Smooth muscle cell (in vitro differentiated cells): Measurements from ENCODE around the gene RALGAPA2. TPM values are rescaled to one million over a fixed set of nuclear protein-coding genes. Genes with fewer than 3 reads are reported as not detected.

Experiments
- DNase-seq: peaks from one replicate; lab custom pipeline; 2025; ENCODE audit not compliant: unreplicated experiment; lab: John Stamatoyannopoulos, UW
- H2AFZ ChIP-seq: fragments of 200-600 bp; sonication (generic); 2 replicates; pipeline ENCODE4 v1.6.0; 2016; ENCODE audit warnings: antibody characterized with exemption, low read depth, mild to moderate bottlenecking
- H3F3A ChIP-seq: fragments of 200-600 bp; sonication (generic); 2 replicates; pipeline ENCODE4 v1.6.0; 2017; ENCODE audit warnings: antibody characterized with exemption, low read depth
- H3K27ac ChIP-seq: fragments of 200-600 bp; sonication (generic); 2 replicates; pipeline ENCODE4 v1.5.1; 2016; ENCODE audit warnings: low read depth, mild to moderate bottlenecking
- H3K27me3 ChIP-seq: fragments of 200-600 bp; sonication (generic); 2 replicates; pipeline ENCODE4 v1.6.1; 2016; ENCODE audit warnings: low read depth, mild to moderate bottlenecking
- H3K36me3 ChIP-seq: fragments of 200-600 bp; sonication (generic); 2 replicates; pipeline ENCODE4 v1.5.1; 2016; ENCODE audit warnings: low read depth
- H3K4me1 ChIP-seq: fragments of 200-600 bp; sonication (generic); 2 replicates; pipeline ENCODE4 v1.5.1; 2016; ENCODE audit warnings: low read depth
- H3K4me2 ChIP-seq: fragments of 200-600 bp; sonication (generic); 2 replicates; pipeline ENCODE4 v1.6.0; 2016; ENCODE audit warnings: mild to moderate bottlenecking
- H3K4me3 ChIP-seq: fragments of 200-600 bp; sonication (generic); 2 replicates; pipeline ENCODE4 v1.5.1; 2016; ENCODE audit warnings: mild to moderate bottlenecking
- H3K79me2 ChIP-seq: fragments of 200-600 bp; sonication (generic); 2 replicates; pipeline ENCODE4 v1.6.0; 2016; ENCODE audit warnings: low read depth, mild to moderate bottlenecking
- H3K9ac ChIP-seq: fragments of 200-600 bp; sonication (generic); 2 replicates; pipeline ENCODE4 v1.6.0; 2016; ENCODE audit warnings: low read depth
- H3K9me3 ChIP-seq: fragments of 200-600 bp; sonication (generic); replicated peaks from 2 replicates; pipeline ENCODE4 v1.5.1; 2016; ENCODE audit warnings: low read depth
- H4K20me1 ChIP-seq: fragments of 200-600 bp; sonication (generic); 2 replicates; pipeline ENCODE4 v1.6.0; 2016; ENCODE audit warnings: low read depth
- CTCF ChIP-seq: fragments of 200-600 bp; sonication (generic); IDR thresholded peaks from 2 replicates; pipeline ENCODE4 v1.5.1; 2017; ENCODE audit warnings: borderline replicate concordance, mild to moderate bottlenecking, antibody characterized with exemption; ENCODE audit not compliant: insufficient read depth, poor library complexity, severe bottlenecking
- WGBS: methylation state at CpG from one replicate; pipeline ENCODE4 v1.1.7; 2016; ENCODE audit warnings: low lambda C conversion rate; 5-methylcytosine and 5-hydroxymethylcytosine counted together
- polyA plus RNA-seq: library from polyadenylated mRNA; unstranded; fragments of >200 nt; fragmentation: Nextera tagmentation; extraction: Ambion mirVana; gene quantifications from 2 replicates; pipeline ENCODE4 v1.2.1, GENCODE V29; 2016
- total RNA-seq: library from RNA; depleted of rRNA; stranded (reverse); fragments of >200 nt; gene quantifications from 2 replicates; pipeline ENCODE4 v1.2.3, GENCODE V29; 2014

Gene RALGAPA2
- total and polyA plus RNA-seq, 2 experiments from 2014 or later = 3.5 to 6.2 TPM

- H3K4me2 ChIP-seq = no peak overlapping the region
- no peak overlapping the region for H3K9ac ChIP-seq
- TF ChIP-seq CTCF = no peak
- no peaks in the 10 kb centered on the region for H3K9me3 ChIP-seq
- no peaks in the 10 kb centered on the region for H3K4me1 ChIP-seq
- no peaks in the 10 kb centered on the region for H3K36me3 ChIP-seq
- H3K27me3 ChIP-seq = no peaks in the 10 kb centered on the region
- no peak overlapping the region for H3K4me3 ChIP-seq
- H3K27ac ChIP-seq = no peak overlapping the region
- no peaks in the 10 kb centered on the region for H4K20me1 ChIP-seq
- H2AFZ ChIP-seq = no peak overlapping the region
- 89% methylated on average over 2 of the region's 2 CpGs for WGBS
- no peaks in the 10 kb centered on the region for H3F3A ChIP-seq
- DNase-seq = no peak
- no peaks in the 10 kb centered on the region for H3K79me2 ChIP-seq
These were observed 133.6 kb downstream of the RALGAPA2 start for GRCh38 chr20:20578838-20579237.

GRCh38 chr20:20573797-20574196, 138.6 kb downstream of the RALGAPA2 start:
- Histone ChIP-seq H3K9ac (no peak overlapping the region), H3K27ac (no peak overlapping the region), H3F3A (no peaks in the 10 kb centered on the region), H3K27me3 (no peaks in the 10 kb centered on the region), H4K20me1 (no peaks in the 10 kb centered on the region), H3K79me2 (no peaks in the 10 kb centered on the region), H3K4me3 (no peak overlapping the region), H3K4me2 (no peak overlapping the region), H2AFZ (no peak overlapping the region), H3K36me3 (no peaks in the 10 kb centered on the region), H3K9me3 (no peaks in the 10 kb centered on the region), H3K4me1 (no peaks in the 10 kb centered on the region)
- TF ChIP-seq CTCF = no peak
- DNase-seq = no peak
- 95% methylated on average over 2 of the region's 2 CpGs for WGBS

GRCh38 chr20:20571068-20571780, 141.2 kb downstream of the RALGAPA2 start:
- no peaks in the 10 kb centered on the region for H3K36me3 ChIP-seq
- no peaks in the 10 kb centered on the region for H3K27me3 ChIP-seq
- WGBS = 92% methylated on average over 6 of the region's 6 CpGs
- no peak for TF ChIP-seq CTCF
- no peak overlapping the region for H3K4me2 ChIP-seq
- no peaks in the 10 kb centered on the region for H3K79me2 ChIP-seq
- H3K27ac ChIP-seq = no peak overlapping the region
- no peaks in the 10 kb centered on the region for H3K9me3 ChIP-seq
- no peaks in the 10 kb centered on the region for H3K4me1 ChIP-seq
- no peaks in the 10 kb centered on the region for H3F3A ChIP-seq
- no peak overlapping the region for H2AFZ ChIP-seq
- DNase-seq = no peak
- no peak overlapping the region for H3K4me3 ChIP-seq
- no peak overlapping the region for H3K9ac ChIP-seq
- H4K20me1 ChIP-seq = no peaks in the 10 kb centered on the region
